HL-60 (cell line): ENCODE measurements around the gene TCF15.

ENCODE experiments used
- POLR2AphosphoS5 ChIP-seq: IDR thresholded peaks from 2 replicates; pipeline ENCODE4 v1.6.1; 2012; ENCODE audit warnings: low read depth
- TF ChIP-seq, protein P1 (sequence below): IDR thresholded peaks from one replicate; pipeline ENCODE4 v1.5.1; 2011; ENCODE audit warnings: low read length, control low read depth, inconsistent platforms; ENCODE audit not compliant: insufficient read depth
- TF ChIP-seq, protein P2 (sequence below): IDR thresholded peaks from 2 replicates; pipeline ENCODE4 v1.6.1; 2012; ENCODE audit warnings: low read depth; ENCODE audit not compliant: insufficient replicate concordance

DNA sequence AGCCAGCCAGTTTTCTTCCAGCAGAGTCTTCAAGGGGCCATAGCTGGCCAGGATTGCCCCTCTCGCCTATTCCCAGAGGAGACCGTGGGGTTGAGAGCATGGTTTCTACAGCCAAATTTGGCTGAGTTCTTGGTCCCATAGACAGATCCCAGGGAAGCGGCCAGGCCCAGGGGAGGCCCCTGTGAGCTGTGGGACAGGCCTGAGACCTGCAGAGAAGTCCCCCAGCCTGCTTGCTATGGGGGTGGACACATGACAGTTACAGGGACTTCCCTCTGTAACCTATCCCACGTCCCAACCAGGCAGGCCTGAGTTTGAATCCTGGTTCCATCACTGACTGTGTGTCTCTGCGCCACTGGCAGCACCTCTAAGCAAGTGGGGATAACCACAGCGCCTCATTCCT, 2.6 kb downstream of the TCF15 start:
- TF ChIP-seq POLR2AphosphoS5: no peak
- TF ChIP-seq, protein P1, sequence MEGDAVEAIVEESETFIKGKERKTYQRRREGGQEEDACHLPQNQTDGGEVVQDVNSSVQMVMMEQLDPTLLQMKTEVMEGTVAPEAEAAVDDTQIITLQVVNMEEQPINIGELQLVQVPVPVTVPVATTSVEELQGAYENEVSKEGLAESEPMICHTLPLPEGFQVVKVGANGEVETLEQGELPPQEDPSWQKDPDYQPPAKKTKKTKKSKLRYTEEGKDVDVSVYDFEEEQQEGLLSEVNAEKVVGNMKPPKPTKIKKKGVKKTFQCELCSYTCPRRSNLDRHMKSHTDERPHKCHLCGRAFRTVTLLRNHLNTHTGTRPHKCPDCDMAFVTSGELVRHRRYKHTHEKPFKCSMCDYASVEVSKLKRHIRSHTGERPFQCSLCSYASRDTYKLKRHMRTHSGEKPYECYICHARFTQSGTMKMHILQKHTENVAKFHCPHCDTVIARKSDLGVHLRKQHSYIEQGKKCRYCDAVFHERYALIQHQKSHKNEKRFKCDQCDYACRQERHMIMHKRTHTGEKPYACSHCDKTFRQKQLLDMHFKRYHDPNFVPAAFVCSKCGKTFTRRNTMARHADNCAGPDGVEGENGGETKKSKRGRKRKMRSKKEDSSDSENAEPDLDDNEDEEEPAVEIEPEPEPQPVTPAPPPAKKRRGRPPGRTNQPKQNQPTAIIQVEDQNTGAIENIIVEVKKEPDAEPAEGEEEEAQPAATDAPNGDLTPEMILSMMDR: no peak
- TF ChIP-seq, protein P2, sequence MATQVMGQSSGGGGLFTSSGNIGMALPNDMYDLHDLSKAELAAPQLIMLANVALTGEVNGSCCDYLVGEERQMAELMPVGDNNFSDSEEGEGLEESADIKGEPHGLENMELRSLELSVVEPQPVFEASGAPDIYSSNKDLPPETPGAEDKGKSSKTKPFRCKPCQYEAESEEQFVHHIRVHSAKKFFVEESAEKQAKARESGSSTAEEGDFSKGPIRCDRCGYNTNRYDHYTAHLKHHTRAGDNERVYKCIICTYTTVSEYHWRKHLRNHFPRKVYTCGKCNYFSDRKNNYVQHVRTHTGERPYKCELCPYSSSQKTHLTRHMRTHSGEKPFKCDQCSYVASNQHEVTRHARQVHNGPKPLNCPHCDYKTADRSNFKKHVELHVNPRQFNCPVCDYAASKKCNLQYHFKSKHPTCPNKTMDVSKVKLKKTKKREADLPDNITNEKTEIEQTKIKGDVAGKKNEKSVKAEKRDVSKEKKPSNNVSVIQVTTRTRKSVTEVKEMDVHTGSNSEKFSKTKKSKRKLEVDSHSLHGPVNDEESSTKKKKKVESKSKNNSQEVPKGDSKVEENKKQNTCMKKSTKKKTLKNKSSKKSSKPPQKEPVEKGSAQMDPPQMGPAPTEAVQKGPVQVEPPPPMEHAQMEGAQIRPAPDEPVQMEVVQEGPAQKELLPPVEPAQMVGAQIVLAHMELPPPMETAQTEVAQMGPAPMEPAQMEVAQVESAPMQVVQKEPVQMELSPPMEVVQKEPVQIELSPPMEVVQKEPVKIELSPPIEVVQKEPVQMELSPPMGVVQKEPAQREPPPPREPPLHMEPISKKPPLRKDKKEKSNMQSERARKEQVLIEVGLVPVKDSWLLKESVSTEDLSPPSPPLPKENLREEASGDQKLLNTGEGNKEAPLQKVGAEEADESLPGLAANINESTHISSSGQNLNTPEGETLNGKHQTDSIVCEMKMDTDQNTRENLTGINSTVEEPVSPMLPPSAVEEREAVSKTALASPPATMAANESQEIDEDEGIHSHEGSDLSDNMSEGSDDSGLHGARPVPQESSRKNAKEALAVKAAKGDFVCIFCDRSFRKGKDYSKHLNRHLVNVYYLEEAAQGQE: no peak
